Osteoblast (primary cell): Measurements from ENCODE around the gene SF3A1. TPM values are rescaled to one million over a fixed set of nuclear protein-coding genes. Genes with fewer than 3 reads are reported as not detected.

ENCODE experiments used
- DNase-seq: peaks from one replicate; pipeline ENCODE4 v3.0.0; 2011; ENCODE audit warnings: low spot score, mixed read lengths; ENCODE audit not compliant: insufficient read length; ENCODE audit errors: missing footprints
- H2AFZ ChIP-seq: 2 replicates; pipeline ENCODE4 v1.6.0; 2011; ENCODE audit warnings: mild to moderate bottlenecking, low read length
- H3K27ac ChIP-seq: 2 replicates; pipeline ENCODE4 v1.5.1; 2011; ENCODE audit warnings: mild to moderate bottlenecking, low read depth, low read length, moderate library complexity
- H3K27me3 ChIP-seq: 2 replicates; pipeline ENCODE4 v1.6.0; 2012; ENCODE audit warnings: mild to moderate bottlenecking, control low read depth, inconsistent platforms, low read length, moderate library complexity; ENCODE audit not compliant: insufficient read depth
- H3K36me3 ChIP-seq: 2 replicates; pipeline ENCODE4 v1.5.1; 2011; ENCODE audit warnings: mild to moderate bottlenecking, low read length, control low read depth, moderate library complexity; ENCODE audit not compliant: insufficient read depth
- H3K4me1 ChIP-seq: 2 replicates; pipeline ENCODE4 v1.5.1; 2011; ENCODE audit warnings: mild to moderate bottlenecking, low read length, control low read depth, moderate library complexity; ENCODE audit not compliant: insufficient read depth
- H3K4me2 ChIP-seq: 2 replicates; pipeline ENCODE4 v1.6.0; 2011; ENCODE audit warnings: mild to moderate bottlenecking, low read length; ENCODE audit not compliant: insufficient read depth
- H3K4me3 ChIP-seq: fragments of 200-600 bp; sonication (generic); 3 replicates; pipeline ENCODE4 v1.5.1; 2012; ENCODE audit warnings: mild to moderate bottlenecking, low read length, inconsistent platforms; ENCODE audit not compliant: insufficient read depth
- H3K79me2 ChIP-seq: 2 replicates; pipeline ENCODE4 v1.6.0; 2012; ENCODE audit warnings: mild to moderate bottlenecking, low read length, control low read depth, inconsistent platforms; ENCODE audit not compliant: insufficient read depth
- H3K9me3 ChIP-seq: 2 replicates; pipeline ENCODE4 v1.5.1; 2011; ENCODE audit warnings: low read depth, low read length, control low read depth
- H4K20me1 ChIP-seq: 2 replicates; pipeline ENCODE4 v1.6.0; 2012; ENCODE audit warnings: mild to moderate bottlenecking, low read length, control low read depth; ENCODE audit not compliant: insufficient read depth
- total RNA-seq: library from RNA; depleted of rRNA; stranded (reverse); fragments of >200 nt; gene quantifications from 2 replicates; pipeline ENCODE4 v1.2.3, GENCODE V29; 2012
- TF ChIP-seq, protein P1 (sequence below): IDR thresholded peaks from 2 replicates; pipeline ENCODE4 v1.5.1; 2011; ENCODE audit warnings: mild to moderate bottlenecking, low read depth, low read length, moderate library complexity; ENCODE audit errors: extremely low read depth

Gene SF3A1
- total RNA-seq, 1 donor, result 21.7 TPM

GRCh38 chr22:30332551-30332950, 24.1 kb downstream of the SF3A1 start:
- peaks cover 8% of the 10 kb centered on the region for H4K20me1 ChIP-seq
- H3K9me3 ChIP-seq, result no peaks in the 10 kb centered on the region
- H3K36me3 ChIP-seq, result peaks cover 70% of the 10 kb centered on the region
- no peaks in the 10 kb centered on the region for H3K27me3 ChIP-seq
- H3K4me1 ChIP-seq, result no peaks in the 10 kb centered on the region
- H3K27ac ChIP-seq, result no peak overlapping the region
- H3K79me2 ChIP-seq, result no peaks in the 10 kb centered on the region
- H3K4me2 ChIP-seq, result no peak overlapping the region
- H3K4me3 ChIP-seq, result no peak overlapping the region
- DNase-seq, result no peak
- H2AFZ ChIP-seq, result no peak overlapping the region
- TF ChIP-seq, protein P1, sequence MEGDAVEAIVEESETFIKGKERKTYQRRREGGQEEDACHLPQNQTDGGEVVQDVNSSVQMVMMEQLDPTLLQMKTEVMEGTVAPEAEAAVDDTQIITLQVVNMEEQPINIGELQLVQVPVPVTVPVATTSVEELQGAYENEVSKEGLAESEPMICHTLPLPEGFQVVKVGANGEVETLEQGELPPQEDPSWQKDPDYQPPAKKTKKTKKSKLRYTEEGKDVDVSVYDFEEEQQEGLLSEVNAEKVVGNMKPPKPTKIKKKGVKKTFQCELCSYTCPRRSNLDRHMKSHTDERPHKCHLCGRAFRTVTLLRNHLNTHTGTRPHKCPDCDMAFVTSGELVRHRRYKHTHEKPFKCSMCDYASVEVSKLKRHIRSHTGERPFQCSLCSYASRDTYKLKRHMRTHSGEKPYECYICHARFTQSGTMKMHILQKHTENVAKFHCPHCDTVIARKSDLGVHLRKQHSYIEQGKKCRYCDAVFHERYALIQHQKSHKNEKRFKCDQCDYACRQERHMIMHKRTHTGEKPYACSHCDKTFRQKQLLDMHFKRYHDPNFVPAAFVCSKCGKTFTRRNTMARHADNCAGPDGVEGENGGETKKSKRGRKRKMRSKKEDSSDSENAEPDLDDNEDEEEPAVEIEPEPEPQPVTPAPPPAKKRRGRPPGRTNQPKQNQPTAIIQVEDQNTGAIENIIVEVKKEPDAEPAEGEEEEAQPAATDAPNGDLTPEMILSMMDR, result no peak

DNA sequence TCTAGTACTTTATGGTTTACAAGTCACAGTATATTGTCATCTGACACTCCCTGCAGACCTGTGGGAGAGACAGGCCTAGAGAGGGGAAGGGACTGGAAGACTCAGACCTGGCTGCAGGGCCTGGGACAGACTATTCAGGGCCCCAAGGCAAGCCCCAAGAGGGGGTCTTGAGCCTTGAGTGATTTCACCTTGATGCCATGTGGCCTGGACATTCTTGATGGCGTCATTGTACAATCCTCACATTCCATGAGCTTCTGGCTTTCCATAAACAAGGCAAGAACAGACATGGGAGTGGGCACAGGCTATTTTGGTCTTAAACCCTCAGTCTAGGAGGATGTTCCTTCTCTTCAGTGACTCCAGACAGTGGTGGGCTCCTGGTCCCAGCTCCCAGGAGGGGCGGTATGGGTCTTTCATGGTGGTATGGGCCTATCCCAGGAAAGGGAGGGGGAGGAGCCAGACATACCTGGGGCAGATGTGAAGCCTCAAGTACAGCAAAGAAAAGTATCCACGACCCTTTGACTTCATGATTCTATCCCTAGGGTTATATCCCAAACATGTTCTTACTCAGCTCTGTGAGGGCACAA, 28.1 kb downstream of the SF3A1 start:
- H3K27ac ChIP-seq, result no peak overlapping the region
- peak; percentile 27 for DNase-seq

GRCh38 chr22:30327864-30328345, 28.8 kb downstream of the SF3A1 start:
- TF ChIP-seq, protein P1, result peak; percentile 12
- Histone ChIP-seq H3K36me3 (peaks cover 30% of the 10 kb centered on the region), H2AFZ (no peak overlapping the region), H3K27ac (peak overlapping the region; percentile 12), H3K79me2 (peaks cover 33% of the 10 kb centered on the region), H3K4me1 (peaks cover 28% of the 10 kb centered on the region), H3K4me3 (no peak overlapping the region), H3K27me3 (no peaks in the 10 kb centered on the region), H4K20me1 (peaks cover 18% of the 10 kb centered on the region), H3K4me2 (no peak overlapping the region), H3K9me3 (no peaks in the 10 kb centered on the region)
- DNase-seq, result peak; percentile 32

More for the DNA sequence above, 28.1 kb downstream of the SF3A1 start:
- Histone ChIP-seq H3K79me2 (peaks cover 26% of the 10 kb centered on the region), H3K27me3 (no peaks in the 10 kb centered on the region), H3K4me3 (no peak overlapping the region), H3K9me3 (no peaks in the 10 kb centered on the region), H3K4me1 (peaks cover 28% of the 10 kb centered on the region), H3K4me2 (no peak overlapping the region), H4K20me1 (peaks cover 12% of the 10 kb centered on the region), H2AFZ (no peak overlapping the region), H3K36me3 (peaks cover 32% of the 10 kb centered on the region)
- TF ChIP-seq, protein P1, result no peak

DNA sequence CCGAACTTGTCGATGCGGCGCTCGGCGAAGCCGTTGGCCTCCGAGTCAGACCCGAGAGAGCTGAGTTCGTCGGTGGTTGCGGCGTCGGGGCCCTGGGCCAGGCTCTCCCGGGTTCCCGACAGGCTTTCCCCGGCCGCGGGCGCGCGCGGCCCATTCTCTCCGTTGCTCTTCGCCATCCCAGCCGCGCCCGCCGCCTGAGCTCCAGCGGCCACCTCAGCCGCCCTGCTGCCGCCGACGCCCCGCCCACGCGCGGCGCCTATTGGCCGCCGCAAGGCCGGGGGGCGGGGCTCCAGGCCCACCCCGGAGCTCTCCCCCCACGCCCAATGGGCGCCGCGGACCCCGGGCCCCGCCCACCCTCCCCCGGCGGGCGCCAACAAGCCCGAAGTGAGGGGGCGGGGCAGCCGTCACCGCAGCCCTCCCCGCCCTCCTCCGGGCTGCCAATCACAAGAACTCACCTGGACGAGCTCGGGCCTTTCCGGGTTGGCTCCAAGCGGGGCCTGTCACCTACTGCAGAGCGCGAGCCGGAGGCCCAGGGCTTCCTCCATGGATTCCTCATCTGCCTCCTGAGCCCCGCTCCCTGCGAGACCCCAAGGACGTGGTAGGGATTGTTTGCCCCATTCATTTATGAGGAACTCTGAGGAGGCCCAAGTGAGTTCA, 29.9 kb downstream of the SF3A1 start, which contains the start of gene TBC1D10A:
Gene TBC1D10A, minus strand, starts transcription at position 236 of the 657 bp plus-strand sequence. Its CDS starts 60 bp downstream, at position 176.
- Histone ChIP-seq H3K9me3 (no peaks in the 10 kb centered on the region), H4K20me1 (peaks cover 19% of the 10 kb centered on the region), H3K27me3 (no peaks in the 10 kb centered on the region), H2AFZ (peak within 1 kb of the TSS; percentile 86), H3K4me3 (peak within 1 kb of the TSS; percentile 94), H3K36me3 (peaks cover 23% of the 10 kb centered on the region), H3K4me1 (peaks cover 33% of the 10 kb centered on the region), H3K4me2 (peak within 1 kb of the TSS; percentile 94), H3K79me2 (peaks cover 44% of the 10 kb centered on the region), H3K27ac (peak within 1 kb of the TSS; percentile 75)
- TF ChIP-seq, protein P1, result no peak
- DNase-seq, result peak; percentile 99
